Measurements from ENCODE around the gene ILKAP. TPM values are rescaled to one million over a fixed set of nuclear protein-coding genes. Genes with fewer than 3 reads are reported as not detected.

Gene ILKAP
- total and polyA plus RNA-seq, 2 donors (not counting 1 experiment from before 2014, with no cell fraction given), result 82.5 to 98.6 TPM

DNA sequence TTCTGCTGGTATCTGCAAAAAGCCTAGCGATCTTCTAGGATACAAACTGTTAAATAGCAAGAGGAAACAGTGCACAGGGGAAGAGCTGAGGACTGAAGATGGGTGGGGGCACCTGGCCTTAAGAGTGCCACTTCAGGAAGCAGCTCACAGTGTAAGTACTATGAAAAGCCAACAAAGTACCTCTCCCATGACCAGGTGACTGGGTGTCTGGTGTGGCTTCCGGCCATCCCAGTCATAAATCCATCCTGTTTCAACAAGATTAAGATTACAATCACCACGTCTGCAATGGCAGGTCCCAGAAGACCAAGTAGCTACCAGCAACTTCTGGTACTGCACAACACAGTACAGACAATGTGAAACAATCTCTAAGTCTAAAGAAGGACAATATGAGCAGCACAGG lies 28.8 kb downstream of the ILKAP start:
- POLR2A ChIA-PET, result no interaction called here
- no peak overlapping the region for H3K27ac ChIP-seq (ENCODE audit: low read length in 2 of 2)
- no peaks in the 10 kb centered on the region for H3K27me3 Mint-ChIP-seq
- no peak overlapping the region for H2AFZ ChIP-seq (ENCODE audit: insufficient read depth, low read depth, low read length, poor library complexity, severe bottlenecking)
- H3K79me2 ChIP-seq (ENCODE audit: control insufficient read depth, insufficient read depth, low read length), result no peaks in the 10 kb centered on the region
- CTCF ChIA-PET, result no interaction called here
- 95% methylated on average over 2 of the region's 3 CpGs for WGBS (ENCODE audit: insufficient coverage)
- H3K4me1 Mint-ChIP-seq, result no peaks in the 10 kb centered on the region
- TF ChIP-seq, protein P1, sequence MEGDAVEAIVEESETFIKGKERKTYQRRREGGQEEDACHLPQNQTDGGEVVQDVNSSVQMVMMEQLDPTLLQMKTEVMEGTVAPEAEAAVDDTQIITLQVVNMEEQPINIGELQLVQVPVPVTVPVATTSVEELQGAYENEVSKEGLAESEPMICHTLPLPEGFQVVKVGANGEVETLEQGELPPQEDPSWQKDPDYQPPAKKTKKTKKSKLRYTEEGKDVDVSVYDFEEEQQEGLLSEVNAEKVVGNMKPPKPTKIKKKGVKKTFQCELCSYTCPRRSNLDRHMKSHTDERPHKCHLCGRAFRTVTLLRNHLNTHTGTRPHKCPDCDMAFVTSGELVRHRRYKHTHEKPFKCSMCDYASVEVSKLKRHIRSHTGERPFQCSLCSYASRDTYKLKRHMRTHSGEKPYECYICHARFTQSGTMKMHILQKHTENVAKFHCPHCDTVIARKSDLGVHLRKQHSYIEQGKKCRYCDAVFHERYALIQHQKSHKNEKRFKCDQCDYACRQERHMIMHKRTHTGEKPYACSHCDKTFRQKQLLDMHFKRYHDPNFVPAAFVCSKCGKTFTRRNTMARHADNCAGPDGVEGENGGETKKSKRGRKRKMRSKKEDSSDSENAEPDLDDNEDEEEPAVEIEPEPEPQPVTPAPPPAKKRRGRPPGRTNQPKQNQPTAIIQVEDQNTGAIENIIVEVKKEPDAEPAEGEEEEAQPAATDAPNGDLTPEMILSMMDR (IDR thresholded peaks at IDR 0.05), result no peak
- TF ChIP-seq EZH2 (IDR thresholded peaks at IDR 0.05; ENCODE audit: borderline replicate concordance, insufficient read depth, low read depth, low read length, poor library complexity, severe bottlenecking), result no peak
- H3K9me3 ChIP-seq (ENCODE audit: control extremely low read depth in 1 of 3, control insufficient read depth in 2 of 3, insufficient read depth in 1 of 3, low read length in 2 of 3), result no peaks in the 10 kb centered on the region
- no peak overlapping the region for H3K4me3 ChIP-seq (ENCODE audit: control extremely low read depth in 1 of 5, extremely low read depth in 1 of 5, insufficient read depth in 1 of 5, low read depth in 2 of 5, low read length in 4 of 5)
- H3K9ac ChIP-seq (ENCODE audit: low read length), result no peak overlapping the region
- intact Hi-C loops (cut with micrococcal nuclease), result no loop called here
- peaks cover 5 to 86% of the 10 kb centered on the region in 2 experiments for H3K36me3 ChIP-seq (replicated peaks in 1 of 2; ENCODE audit: control extremely low read depth in 1 of 2, control insufficient read depth in 1 of 2, extremely low read depth in 1 of 2, insufficient read depth in 2 of 2, low read length in 1 of 2)
- H3K27ac Mint-ChIP-seq, result no peak overlapping the region
- H3K9me3 Mint-ChIP-seq (ENCODE audit: insufficient read depth), result no peaks in the 10 kb centered on the region
- H3K27me3 ChIP-seq (replicated peaks in 1 of 4; ENCODE audit: control extremely low read depth in 1 of 4, control insufficient read depth in 3 of 4, insufficient read depth in 4 of 4, low read length in 3 of 4), result no peaks in the 10 kb centered on the region
- no peak for ATAC-seq (ENCODE audit: low read depth)
- no peaks in the 10 kb centered on the region for H3K4me1 ChIP-seq (ENCODE audit: control insufficient read depth in 2 of 2, insufficient read depth in 2 of 2, low read length in 2 of 2)
- H3K4me2 ChIP-seq (replicated peaks; ENCODE audit: low read depth, low read length, poor library complexity, severe bottlenecking), result no peak overlapping the region
- DNase-seq, result no peak
- peaks cover 28% of the 10 kb centered on the region for H4K20me1 ChIP-seq (ENCODE audit: control insufficient read depth, insufficient read depth, low read length, poor library complexity, severe bottlenecking)
- no peak overlapping the region for H3K4me3 Mint-ChIP-seq

DNA sequence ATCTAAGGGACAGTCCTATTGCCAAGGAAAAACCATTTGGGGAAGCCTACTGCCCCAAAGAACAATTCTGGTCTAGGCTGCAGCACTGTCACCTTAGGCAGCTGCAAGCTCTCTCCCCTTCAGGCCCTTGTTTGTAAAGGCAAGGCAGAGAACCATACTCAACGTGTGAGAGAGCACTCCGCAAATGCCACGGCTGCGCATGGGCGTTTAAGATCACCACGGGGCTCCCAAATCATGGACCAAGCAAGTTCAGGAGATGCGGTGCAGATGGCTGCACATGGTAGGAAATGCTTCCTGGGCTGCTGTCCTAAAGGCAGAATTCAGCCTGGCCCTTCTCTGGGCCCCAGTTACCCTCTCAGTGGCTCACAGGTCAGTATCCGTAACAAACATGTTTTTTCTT lies 29.2 kb downstream of the ILKAP start:
- WGBS (ENCODE audit: insufficient coverage), result 100% methylated on average over 7 of the region's 8 CpGs
- POLR2A ChIA-PET, result no interaction called here

More for the DNA sequence above, 29.2 kb downstream of the ILKAP start:
- intact Hi-C loops (cut with micrococcal nuclease), result no loop called here
- no peak for ATAC-seq (ENCODE audit: low read depth)
- Histone ChIP-seq H3K79me2 (ENCODE audit: control insufficient read depth, insufficient read depth, low read length) (no peaks in the 10 kb centered on the region), H3K4me2 (replicated peaks; ENCODE audit: low read depth, low read length, poor library complexity, severe bottlenecking) (no peak overlapping the region), H2AFZ (ENCODE audit: insufficient read depth, low read depth, low read length, poor library complexity, severe bottlenecking) (no peak overlapping the region), H3K9ac (ENCODE audit: low read length) (no peak overlapping the region), H4K20me1 (ENCODE audit: control insufficient read depth, insufficient read depth, low read length, poor library complexity, severe bottlenecking) (peaks cover 29% of the 10 kb centered on the region), H3K9me3 (ENCODE audit: control extremely low read depth in 1 of 3, control insufficient read depth in 2 of 3, insufficient read depth in 1 of 3, low read length in 2 of 3) (no peaks in the 10 kb centered on the region), H3K27ac (ENCODE audit: low read length in 2 of 2) (no peak overlapping the region), H3K4me3 (ENCODE audit: control extremely low read depth in 1 of 5, extremely low read depth in 1 of 5, insufficient read depth in 1 of 5, low read depth in 2 of 5, low read length in 4 of 5) (no peak overlapping the region), H3K4me1 (ENCODE audit: control insufficient read depth in 2 of 2, insufficient read depth in 2 of 2, low read length in 2 of 2) (no peaks in the 10 kb centered on the region), H3K36me3 (replicated peaks in 1 of 2; ENCODE audit: control extremely low read depth in 1 of 2, control insufficient read depth in 1 of 2, extremely low read depth in 1 of 2, insufficient read depth in 2 of 2, low read length in 1 of 2) (peaks cover 5 to 85% of the 10 kb centered on the region in 2 experiments), H3K27me3 (replicated peaks in 1 of 4; ENCODE audit: control extremely low read depth in 1 of 4, control insufficient read depth in 3 of 4, insufficient read depth in 4 of 4, low read length in 3 of 4) (no peaks in the 10 kb centered on the region)
- DNase-seq, result no peak
- TF ChIP-seq, protein P1 (IDR thresholded peaks at IDR 0.05), result no peak
- H3K27me3 Mint-ChIP-seq, result no peaks in the 10 kb centered on the region
- no peak overlapping the region for H3K27ac Mint-ChIP-seq
- CTCF ChIA-PET, result no interaction called here
- no peaks in the 10 kb centered on the region for H3K4me1 Mint-ChIP-seq
- H3K9me3 Mint-ChIP-seq (ENCODE audit: insufficient read depth), result no peaks in the 10 kb centered on the region
- no peak overlapping the region for H3K4me3 Mint-ChIP-seq
